Measurements from ENCODE around the gene SHISA6.

SHISA6 gene

GRCh38 chr17:11240841-11241610 is at the start of gene SHISA6:
Gene SHISA6 (plus strand): TSS chr17:11241213.
- Histone ChIP-seq H3K4me1 (peaks cover 0 to 13% (median 0%) of the 10 kb centered on the region in 4 donors), H3K27me3 (peaks cover 0 to 61% of the 10 kb centered on the region in 2 donors), H3K27ac (no peak within 1 kb of the TSS), H3K9me3 (no peaks in the 10 kb centered on the region), H3K4me3 (peak within 1 kb of the TSS; percentile 6 to 38), H3K36me3 (no peaks in the 10 kb centered on the region)
- TF ChIP-seq CTCF (IDR thresholded peaks at IDR 0.05) = no peak
- DNase-seq = no peak
- intact Hi-C loops (cut with DNase I; ENCODE audit: low total_unique reads) = no loop called here

GRCh38 chr17:11195801-11196200 is 45.2 kb upstream of the SHISA6 start:
- DNase-seq = no peak
- Histone ChIP-seq H3K9me3 (no peaks in the 10 kb centered on the region), H3K27me3 (no peaks in the 10 kb centered on the region), H3K4me1 (no peaks in the 10 kb centered on the region), H3K36me3 (no peaks in the 10 kb centered on the region), H3K27ac (no peak overlapping the region), H3K4me3 (no peak overlapping the region)
- intact Hi-C loops (cut with DNase I; ENCODE audit: low total_unique reads) = no loop called here
- TF ChIP-seq CTCF (IDR thresholded peaks at IDR 0.05) = no peak

- no peak for TF ChIP-seq CTCF (IDR thresholded peaks at IDR 0.05)
- Histone ChIP-seq H3K27me3 (no peaks in the 10 kb centered on the region), H3K4me3 (no peak overlapping the region), H3K27ac (no peak overlapping the region), H3K9me3 (peaks cover 0 to 4% (median 0%) of the 10 kb centered on the region in 3 donors), H3K4me1 (no peaks in the 10 kb centered on the region), H3K36me3 (no peaks in the 10 kb centered on the region)
- intact Hi-C loops (cut with DNase I; ENCODE audit: low total_unique reads) = no loop called here
- no peak for DNase-seq
Measured at GRCh38 chr17:11204991-11205390, 36.0 kb upstream of the SHISA6 start.

- no peak overlapping the region for H3K4me3 ChIP-seq
- TF ChIP-seq CTCF (IDR thresholded peaks at IDR 0.05) = no peak
- peaks cover 0 to 6% (median 1%) of the 10 kb centered on the region in 3 donors for H3K9me3 ChIP-seq
- intact Hi-C loops (cut with DNase I; ENCODE audit: low total_unique reads) = no loop called here
- no peaks in the 10 kb centered on the region for H3K36me3 ChIP-seq
- no peaks in the 10 kb centered on the region for H3K4me1 ChIP-seq
- H3K27ac ChIP-seq = no peak overlapping the region
- no peak for DNase-seq
- no peaks in the 10 kb centered on the region for H3K27me3 ChIP-seq
Measured at GRCh38 chr17:11205659-11206058, 35.4 kb upstream of the SHISA6 start.

- no peak for TF ChIP-seq CTCF (IDR thresholded peaks at IDR 0.05)
- Histone ChIP-seq H3K9me3 (peaks cover 0 to 20% (median 16%) of the 10 kb centered on the region in 3 donors), H3K36me3 (no peaks in the 10 kb centered on the region), H3K4me3 (no peak overlapping the region), H3K27ac (no peak overlapping the region), H3K4me1 (no peaks in the 10 kb centered on the region), H3K27me3 (no peaks in the 10 kb centered on the region)
- DNase-seq = no peak
- intact Hi-C loops (cut with DNase I; ENCODE audit: low total_unique reads) = no loop called here
Measured at GRCh38 chr17:11209906-11210305, 31.1 kb upstream of the SHISA6 start.
